ENCODE results near the gene RNU6-9.
"Not testable (repeated sequence)": the region's sequence is repeated elsewhere in the genome, so short reads cannot be mapped to it uniquely, and the experiment has no call there.

Gene RNU6-9

DNA sequence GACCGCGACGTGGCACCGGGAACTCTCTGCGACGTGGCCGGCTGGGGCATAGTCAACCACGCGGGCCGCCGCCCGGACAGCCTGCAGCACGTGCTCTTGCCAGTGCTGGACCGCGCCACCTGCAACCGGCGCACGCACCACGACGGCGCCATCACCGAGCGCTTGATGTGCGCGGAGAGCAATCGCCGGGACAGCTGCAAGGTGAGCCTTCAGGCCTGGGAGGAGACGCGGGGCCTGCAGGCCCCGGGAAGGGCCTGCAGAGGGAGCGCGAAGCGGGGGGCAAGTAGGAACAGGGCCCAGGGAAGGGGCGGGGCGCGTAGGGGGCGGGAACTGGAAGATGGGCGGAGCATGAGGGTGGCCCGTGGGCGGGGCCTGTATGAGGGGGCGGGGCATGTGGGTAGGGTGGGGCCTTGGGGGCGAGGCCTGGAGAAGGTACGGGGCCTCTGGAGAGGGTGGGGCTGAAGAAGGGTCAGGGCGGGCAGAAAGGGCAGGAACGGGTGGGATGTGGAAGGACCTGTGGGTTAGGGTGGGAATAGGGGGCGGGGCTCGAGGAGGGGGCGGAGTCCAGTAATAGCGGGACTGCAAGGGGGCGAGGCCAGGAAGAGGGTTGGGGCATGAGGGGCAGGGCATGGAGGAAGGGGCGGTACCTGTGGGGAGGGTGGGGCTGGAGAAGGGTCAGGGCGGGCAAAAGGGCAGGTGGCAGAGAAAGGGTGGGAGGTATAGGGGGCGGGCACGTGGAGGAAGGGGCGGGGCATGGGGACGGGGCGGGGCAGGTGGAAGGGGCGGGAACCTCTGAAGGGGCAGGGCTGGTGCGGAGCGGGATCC is 31.3 kb upstream of the RNU6-9 start:
- peak; percentile 65 for DNase-seq

DNA sequence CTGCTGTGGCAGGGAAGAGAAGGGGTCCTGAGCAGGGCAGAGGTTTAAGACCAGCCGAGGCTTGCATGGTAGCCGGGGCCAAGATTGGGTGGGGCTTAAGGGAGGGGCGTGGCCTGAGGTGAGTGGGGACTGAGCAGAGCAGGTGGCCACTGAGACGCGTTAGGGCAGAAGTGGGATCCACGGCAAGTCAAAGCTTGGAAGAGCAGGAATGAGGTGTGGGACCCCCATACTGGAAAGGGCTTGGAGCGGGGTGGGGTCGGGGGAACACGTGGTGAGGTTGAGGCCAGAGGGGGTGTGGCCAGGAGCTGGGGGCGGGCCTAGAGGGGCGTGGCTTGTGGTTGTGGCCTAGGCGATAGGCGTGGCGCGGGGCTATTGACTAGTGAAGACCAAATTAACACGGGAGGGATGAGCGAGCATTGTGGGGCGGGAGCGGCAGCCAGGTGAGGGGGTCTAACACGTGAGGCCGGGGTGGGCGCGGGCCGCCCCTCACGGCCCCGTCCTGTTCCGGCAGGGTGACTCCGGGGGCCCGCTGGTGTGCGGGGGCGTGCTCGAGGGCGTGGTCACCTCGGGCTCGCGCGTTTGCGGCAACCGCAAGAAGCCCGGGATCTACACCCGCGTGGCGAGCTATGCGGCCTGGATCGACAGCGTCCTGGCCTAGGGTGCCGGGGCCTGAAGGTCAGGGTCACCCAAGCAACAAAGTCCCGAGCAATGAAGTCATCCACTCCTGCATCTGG is 30.5 kb upstream of the RNU6-9 start:
- DNase-seq, result peak; percentile 85

DNA sequence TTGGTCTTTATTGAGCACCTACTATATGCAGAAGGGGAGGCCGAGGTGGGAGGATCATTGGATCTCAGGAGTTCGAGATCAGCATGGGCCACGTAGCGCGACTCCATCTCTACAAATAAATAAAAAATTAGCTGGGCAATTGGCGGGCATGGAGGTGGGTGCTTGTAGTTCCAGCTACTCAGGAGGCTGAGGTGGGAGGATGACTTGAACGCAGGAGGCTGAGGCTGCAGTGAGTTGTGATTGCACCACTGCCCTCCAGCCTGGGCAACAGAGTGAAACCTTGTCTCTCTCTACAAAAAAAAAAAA is 30.0 kb upstream of the RNU6-9 start:
- no peak for DNase-seq

DNA sequence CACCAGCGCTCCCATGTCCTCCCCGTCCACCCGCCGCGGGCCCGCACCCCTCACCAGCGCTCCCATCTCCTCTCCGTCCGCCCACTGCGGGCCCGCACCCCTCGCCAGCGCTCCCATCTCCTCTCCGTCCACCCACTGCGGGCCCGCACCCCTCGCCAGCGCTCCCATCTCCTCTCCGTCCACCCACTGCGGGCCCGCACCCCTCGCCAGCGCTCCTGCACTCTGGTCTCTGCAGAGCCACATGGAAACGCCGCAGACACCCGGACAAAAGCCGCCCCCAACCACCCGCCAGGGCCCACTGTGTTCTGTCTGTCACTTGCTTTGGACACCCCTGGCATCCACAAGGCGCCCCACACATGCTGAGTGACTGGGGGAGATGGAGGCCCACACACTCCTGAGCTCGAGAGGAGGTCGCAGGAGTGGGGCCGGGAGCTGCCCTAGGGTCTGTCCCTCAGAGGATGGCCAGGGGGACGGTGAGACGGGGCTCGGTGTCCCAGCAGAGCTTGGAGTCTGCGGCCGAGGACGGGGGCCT is 26.4 kb upstream of the RNU6-9 start:
- DNase-seq, result no peak

DNA sequence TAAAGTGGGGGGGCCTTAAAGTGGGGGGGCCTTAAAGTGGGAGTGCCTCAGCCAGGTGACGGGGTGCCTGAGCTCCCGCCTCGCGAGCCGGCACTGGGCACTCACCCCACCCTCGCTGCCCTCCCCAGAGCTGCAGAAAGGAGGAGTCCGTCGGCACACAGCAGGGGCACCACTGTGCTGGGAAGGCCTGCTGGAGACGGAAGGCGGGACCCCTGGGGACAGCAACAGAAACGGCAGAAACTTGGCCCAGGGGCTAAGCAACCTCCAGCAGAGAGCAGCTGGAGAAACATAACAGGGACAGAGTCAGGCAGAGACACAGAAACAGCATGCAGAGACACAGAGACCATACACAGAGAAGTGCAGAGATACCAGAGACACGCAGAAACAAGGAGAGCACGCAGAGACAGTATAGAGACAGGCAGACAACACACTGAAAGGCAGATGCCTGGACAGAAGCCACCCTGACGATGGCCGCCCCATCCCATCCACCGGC is 25.9 kb upstream of the RNU6-9 start:
- no peak for DNase-seq

DNA sequence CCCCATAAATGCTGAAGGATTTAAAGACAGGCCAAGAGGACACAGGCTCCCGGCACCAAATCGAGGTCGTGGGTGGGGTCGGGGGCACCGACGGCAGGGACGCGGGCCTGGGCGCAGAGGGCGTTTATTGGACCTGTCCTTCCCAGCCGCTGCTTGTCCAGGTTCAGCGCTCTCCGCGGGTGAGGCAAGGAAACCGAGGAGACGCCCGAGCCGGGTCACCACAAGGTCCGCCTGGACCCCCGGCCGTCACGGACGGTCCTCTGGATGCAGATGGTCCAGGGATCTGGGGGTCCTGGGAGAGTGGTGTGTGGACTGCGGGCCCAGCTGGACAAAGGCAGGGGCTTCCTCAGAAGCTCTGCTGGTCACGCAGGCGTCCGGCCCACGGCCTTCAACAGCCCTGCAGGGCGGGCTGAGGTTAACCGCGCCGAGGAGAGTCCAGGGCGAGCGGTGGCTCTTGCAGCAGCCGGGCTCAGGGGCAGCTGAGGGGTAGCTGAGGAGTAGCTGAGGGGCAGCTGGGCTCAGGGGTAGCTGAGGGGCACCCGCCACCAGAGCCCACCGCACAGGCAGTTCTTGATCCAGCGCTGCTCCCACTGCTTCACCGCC is 25.3 kb upstream of the RNU6-9 start:
- DNase-seq, result no peak

DNA sequence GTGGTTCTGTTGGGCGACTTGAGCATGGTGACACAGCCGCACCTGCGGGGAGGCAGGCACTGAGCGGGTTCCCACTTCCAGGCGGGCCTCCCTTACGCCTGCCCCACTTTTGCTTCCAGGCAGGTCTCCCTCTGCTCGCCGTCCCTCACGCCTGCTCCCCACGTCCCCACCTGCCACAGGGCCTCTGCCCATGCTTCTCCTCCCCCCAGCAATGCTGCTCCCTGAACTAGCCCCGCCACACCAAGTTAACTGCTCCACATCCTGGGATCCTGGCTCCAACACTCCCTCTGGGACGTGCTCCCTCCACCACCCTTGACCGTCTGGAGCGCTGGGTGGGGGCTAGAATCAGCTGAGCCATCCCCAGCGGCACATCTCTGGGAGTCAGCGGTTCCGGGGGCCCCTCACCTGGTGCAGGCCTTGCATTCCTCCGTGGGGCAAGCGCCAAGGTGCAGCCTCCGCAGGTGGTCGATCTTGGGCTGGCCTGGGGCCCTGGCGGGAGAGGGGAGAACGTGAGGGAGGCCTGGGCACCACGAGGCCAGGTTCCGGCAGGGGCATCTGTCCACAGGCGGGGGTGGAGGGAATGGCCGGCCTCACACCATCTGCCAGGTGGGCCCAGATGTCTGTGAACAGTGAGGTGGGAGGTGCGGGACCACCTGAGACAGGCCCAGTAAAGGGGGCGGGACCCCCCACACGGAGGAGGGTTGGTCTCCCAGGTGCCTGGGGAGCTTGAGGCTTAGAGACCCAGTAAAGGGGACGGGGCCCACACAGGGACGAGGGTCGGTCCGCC is 24.6 kb upstream of the RNU6-9 start:
- DNase-seq, result no peak

DNA sequence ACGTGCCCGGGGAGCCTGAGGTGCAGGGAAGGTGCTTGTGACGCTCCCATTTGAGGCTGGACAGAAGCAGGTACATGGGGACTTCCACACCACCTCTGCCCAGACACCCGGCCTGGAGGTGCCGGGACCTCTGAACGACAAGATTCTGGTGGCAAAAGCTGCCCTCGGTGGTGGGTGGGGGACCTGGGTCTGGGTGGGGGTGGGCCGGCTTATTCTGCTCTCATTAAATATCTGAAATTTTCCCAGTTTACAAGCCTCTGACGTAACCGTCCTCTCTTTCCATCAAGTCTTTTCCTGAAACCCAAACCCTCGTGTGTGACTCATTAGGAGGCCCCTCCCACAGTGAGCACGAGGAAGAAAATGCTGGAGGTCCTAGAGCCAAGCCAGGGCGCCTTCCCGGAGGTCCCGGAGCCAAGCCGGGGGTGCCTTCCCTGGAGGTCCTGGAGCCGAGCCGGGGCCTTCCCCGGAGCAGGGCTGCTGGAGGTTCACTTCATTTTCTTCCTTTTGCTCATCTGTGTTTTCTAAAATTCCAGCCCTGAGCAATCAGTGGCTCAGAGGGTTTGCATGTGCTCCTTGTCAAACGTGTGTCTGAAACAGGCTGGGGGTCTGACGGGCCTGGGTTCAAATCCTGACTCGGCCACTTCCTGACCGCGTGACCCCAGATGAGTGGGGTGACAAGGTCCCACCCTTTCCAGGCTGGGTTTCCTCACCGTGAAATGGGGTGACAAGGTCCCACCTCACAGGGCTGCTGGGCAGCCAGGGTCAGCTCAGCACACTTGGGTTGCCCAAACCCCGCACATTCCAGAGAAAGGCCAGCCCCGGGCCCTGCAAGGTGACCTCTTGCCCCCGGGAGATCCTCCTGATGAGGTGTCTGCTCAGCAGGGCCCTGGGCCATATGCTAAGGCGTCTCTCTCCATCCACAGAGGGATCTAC is 23.8 kb upstream of the RNU6-9 start:
- DNase-seq, result no peak

DNA sequence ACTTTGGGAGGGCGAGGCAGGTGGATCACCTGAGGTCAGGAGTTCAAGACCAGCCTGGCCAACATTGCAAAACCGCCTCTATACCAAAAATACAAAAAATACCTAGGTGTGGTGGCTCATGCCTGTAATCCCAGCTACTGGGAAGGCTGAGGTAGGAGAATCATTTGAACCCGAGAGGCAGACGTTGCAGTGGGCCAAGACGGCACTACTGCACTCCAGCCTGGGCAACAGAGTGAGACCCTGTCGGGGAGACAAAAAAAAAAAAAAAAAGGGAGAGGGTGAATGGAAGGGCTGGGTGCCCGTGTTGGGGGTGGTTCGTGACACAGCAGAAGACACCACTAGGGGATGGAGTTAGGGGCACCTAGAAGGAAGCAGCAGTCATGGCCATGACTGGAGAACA is 23.0 kb upstream of the RNU6-9 start:
- DNase-seq, result no peak

DNA sequence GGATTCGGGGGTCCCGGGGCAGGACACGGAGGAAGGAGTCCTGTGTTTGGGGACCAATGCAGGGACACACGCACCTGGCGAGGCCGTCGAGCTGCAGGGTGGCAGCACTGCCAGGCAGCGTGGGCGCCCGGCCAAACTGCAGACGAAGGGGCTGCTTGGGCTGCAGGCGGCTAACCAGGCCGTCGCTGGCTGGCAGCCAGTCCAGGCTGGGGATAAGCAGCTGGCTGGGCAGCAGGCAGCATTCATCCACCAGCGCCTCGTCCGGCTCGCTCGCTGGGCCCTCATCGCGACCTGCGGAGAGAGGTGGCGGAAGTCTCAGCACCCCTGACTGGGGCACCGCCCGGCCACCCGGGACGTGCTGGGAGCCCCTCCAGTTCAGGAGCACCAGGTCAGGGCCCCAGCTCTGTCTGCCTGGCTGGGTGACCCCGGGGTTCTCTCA is 22.3 kb upstream of the RNU6-9 start:
- DNase-seq, result no peak

DNA sequence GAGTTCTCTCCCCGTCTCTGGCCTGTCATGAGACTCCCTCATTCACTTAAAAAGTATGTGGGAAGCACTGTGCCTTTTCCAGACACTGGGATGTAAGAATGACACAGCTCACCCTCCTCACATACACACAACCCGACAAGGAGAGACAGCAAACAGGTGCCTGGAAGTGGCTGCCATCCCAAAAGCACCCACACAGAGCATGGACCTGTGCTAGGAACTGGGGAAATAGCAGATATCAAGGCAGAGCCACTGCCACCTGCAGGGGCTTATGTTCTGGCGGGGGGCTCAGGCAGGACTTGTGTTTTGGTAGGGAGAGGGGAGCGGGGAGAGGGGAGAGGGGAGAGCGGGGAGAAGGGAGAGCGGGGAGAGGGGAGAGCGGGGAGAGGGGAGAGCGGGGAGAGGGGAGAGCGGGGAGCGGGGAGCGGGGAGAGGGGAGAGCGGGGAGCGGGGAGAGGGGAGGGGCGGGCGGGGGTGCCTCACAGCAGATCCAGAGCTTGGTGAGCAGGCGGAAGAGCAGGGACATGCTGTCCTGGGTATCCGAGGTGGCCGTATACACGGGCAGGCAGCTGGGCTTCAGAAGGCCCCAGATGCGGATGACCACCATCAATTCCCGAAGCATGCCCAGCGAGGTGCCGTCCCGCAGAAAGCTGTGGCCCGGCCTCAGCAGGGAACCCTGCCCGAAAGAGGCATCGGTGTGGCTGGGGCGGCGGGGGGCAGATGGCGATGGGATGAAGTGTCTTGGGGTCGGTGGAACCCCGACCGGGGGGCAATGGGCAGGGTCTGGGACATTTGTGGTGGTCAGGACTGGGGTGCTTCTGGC is 21.6 kb upstream of the RNU6-9 start:
- DNase-seq, result no peak

DNA sequence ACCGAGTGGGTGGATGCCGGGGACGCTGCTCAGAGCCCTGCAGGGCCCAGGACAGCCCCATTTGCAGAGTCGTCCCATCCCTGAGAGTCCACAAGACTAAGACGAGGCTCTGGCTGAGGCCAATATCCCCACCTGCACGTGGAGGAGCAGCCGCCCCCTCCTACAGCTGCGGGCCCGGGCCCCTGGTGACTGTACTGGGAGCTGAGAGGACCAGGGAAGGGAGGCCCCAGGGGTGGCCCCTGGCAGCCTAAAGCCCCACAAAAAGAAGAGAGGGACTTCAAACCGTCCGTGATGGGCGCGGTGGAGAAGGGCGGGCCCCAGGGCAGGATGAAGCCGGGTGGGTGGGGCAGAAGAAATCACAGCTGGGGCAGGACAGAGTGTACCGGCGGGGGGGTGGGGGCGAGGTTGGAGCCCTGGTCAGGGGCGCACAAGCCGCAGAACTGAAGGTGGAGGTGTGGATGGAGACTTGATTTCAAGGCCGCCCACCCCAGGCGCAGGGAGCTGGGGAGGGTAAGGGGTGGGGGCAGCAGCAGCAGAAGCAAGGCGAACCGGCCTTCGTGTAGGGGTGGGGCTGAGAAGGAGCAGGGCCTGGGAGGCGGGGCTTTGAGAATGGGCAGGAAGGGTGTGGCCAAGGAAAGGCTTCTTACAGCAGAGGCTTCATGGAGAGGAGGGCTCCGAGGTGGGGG is 20.9 kb upstream of the RNU6-9 start:
- peak; percentile 90 for DNase-seq

DNA sequence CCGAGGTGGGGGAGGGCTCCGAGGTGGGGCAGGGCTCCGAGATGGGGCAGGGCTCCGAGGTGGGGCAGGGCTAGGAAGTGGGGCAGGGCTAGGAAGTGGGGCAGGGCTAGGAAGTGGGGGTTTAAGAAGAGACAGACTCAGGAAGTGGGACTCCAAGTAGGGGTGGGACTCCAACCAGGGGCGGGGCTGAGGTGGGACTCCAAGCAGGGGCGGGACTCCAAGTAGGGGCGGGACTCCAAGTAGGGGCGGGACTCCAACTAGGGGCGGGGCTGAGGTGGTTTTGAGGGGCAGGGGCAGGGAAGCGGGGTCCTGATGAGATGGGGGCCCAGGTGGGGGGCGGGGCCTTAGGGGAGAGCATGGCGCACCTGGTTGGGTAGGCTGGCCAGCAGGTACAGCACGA is 20.2 kb upstream of the RNU6-9 start:
- peak; percentile 91 for DNase-seq

DNA sequence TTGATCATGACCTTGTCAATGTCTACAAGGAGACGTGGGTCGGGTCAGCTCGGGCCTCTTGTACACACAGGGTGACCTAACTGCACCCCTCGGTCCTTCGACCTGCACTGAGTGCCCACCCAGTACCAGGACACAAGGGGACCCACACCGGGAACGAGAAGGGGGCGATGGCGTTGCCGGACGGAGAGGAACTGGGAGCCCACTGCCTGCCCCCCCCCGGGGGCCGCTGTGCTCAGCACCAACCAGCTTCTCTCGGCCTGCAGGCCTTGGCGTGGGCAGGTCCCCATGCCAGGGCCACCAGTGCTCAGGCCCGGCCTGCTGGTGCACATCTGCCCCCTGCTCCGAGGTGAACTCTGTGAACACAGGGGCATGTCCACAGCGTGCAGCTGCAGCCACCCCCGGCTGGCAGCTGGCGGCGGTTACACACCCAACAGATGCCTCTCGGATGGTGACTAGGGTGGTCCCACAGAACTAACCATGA is 19.7 kb upstream of the RNU6-9 start:
- DNase-seq, result no peak

DNA sequence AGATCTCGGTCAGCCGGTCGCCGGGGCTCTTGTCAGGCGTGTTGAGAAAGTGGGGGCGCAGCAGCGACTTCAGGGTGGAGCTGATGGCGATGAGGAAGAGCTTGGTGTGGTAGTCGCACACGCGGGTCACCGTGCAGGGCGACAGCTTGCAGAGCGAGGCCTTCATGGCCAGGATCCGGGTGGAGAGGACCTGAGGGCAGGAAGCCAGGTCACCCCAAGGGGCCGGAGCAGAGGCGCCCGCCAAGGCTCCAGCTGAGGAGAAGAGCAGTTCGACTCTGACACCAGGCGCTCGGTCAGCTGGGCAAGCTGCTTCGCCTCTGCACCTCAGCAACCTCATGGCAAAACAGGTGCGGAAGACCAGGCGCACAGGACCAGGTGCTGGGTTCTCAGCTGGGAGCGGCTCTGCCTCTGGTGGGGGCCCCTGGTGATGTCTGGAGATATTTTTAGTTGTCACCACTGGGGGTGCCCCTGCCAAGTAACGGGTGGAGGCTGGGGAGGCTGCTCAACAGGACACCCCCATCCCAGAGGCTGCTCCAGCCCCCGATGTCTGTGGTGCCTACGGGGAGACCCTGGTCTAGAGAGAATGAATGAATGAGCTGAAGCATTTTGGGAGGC is 17.9 kb upstream of the RNU6-9 start:
- no peak for DNase-seq

DNA sequence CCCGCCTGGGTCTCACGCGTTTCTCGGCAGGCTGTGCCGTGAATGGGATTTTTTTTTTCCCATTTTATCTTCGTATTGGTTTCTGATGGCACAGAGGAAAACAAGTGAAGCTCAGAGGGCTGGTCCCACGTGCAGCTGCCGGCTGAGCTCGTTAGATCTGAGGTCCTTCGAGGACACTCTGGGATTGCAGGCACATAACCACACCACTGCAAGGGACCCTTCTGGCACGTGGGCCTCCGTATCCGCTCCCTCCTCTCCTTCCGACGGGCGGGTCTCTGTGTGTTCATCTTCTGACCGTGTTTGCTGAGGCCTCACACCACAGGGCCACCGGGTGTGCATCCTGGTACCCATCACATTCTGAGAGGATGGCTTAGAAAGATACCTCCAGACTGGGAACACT is 17.2 kb upstream of the RNU6-9 start:
- DNase-seq, result no peak

DNA sequence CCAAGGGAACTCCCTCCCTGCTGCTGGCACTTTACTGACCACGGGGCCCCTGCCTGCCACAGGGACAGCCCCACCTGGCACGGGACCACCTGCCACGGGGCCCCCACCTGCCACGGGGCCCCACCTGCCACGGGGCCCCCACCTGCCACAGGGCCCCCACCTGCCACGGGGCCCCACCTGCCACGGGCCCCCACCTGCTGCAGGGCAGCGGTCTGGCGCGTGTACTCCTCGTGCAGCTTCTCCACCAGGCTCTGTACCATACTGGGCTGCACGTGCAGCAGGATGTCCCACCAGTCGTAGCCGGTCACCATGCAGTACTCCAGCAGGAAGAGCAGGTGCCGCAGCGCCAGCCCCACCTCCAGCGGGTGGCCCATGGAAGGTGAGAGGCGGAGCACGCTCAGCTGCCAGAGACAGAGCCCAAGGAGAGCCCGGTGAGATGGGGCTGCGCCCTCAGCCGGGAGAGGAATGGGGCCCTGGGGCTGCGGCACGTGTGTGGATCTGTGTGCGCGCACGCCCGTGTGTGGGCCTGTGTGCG is 16.4 kb upstream of the RNU6-9 start:
- DNase-seq, result no peak

DNA sequence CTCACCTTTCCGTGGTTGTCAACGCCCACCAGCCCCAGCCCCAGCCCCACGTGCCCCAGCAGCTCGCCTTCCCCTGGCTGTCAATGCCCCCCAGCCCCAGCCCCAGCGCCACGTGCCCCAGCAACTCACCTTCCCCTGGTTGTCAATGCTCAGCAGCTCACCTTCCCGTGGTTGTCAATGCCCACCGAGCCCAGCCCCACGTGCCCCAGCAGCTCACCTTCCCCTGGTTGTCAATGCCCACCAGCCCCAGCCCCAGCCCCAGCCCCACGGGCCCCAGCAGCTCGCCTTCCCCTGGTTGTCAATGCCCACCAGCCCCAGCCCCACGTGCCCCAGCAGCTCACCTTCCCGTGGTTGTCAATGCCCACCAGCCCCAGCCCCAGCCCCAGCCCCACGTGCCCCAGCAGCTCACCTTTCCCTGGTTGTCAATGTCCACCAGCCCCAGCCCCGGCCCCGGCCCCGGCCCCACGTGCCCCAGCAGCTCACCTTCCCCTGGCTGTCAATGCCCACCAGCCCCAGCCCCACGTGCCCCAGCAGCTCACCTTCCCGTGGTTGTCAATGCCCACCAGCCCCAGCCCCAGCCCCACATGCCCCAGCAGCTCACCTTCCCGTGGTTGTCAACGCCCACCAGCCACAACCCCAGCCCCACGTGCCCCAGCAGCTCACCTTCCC is 15.2 kb upstream of the RNU6-9 start:
- DNase-seq, result not testable (repeated sequence)

Data from CD4-positive, alpha-beta T cell treated with Interleukin-21 for 1 hour (primary cell).